ENCODE measurements around the gene IGF1R. TPM values are rescaled to one million over a fixed set of nuclear protein-coding genes. Genes with fewer than 3 reads are reported as not detected.

Gene IGF1R
- total RNA-seq, 1 donor from 2014 or later = 145 TPM

- Mint-ChIP-seq H3K4me1 (ENCODE audit: low read depth, unreplicated experiment) (peaks cover 35% of the 10 kb centered on the region), H3K9me3 (ENCODE audit: unreplicated experiment) (peaks cover 11% of the 10 kb centered on the region), H3K36me3 (ENCODE audit: unreplicated experiment) (no peaks in the 10 kb centered on the region), H3K27me3 (ENCODE audit: unreplicated experiment) (peaks cover 6% of the 10 kb centered on the region), H3K4me3 (ENCODE audit: unreplicated experiment) (peak overlapping the region; percentile 99), H3K27ac (ENCODE audit: unreplicated experiment) (peak overlapping the region; percentile 94)
- no peak for TF ChIP-seq CTCF (IDR thresholded peaks at IDR 0.05; ENCODE audit: partially characterized antibody, unreplicated experiment)
- DNase-seq = no peak
Observed at GRCh38 chr15:98651036-98651481, 2.7 kb downstream of the IGF1R start.

GRCh38 chr15:98651581-98652220 lies 3.4 kb downstream of the IGF1R start:
- Mint-ChIP-seq H3K36me3 (ENCODE audit: unreplicated experiment) (no peaks in the 10 kb centered on the region), H3K27ac (ENCODE audit: unreplicated experiment) (peak overlapping the region; percentile 94), H3K4me1 (ENCODE audit: low read depth, unreplicated experiment) (peaks cover 35% of the 10 kb centered on the region), H3K4me3 (ENCODE audit: unreplicated experiment) (peak overlapping the region; percentile 99), H3K27me3 (ENCODE audit: unreplicated experiment) (peaks cover 6% of the 10 kb centered on the region), H3K9me3 (ENCODE audit: unreplicated experiment) (peaks cover 11% of the 10 kb centered on the region)
- no peak for DNase-seq
- no peak for TF ChIP-seq CTCF (IDR thresholded peaks at IDR 0.05; ENCODE audit: partially characterized antibody, unreplicated experiment)

GRCh38 chr15:98653686-98654085 lies 5.3 kb downstream of the IGF1R start:
- TF ChIP-seq CTCF (IDR thresholded peaks at IDR 0.05; ENCODE audit: partially characterized antibody, unreplicated experiment) = no peak
- peaks cover 43% of the 10 kb centered on the region for H3K4me1 Mint-ChIP-seq (ENCODE audit: low read depth, unreplicated experiment)

GRCh38 chr15:98654790-98655360 lies 6.5 kb downstream of the IGF1R start:
- peaks cover 6% of the 10 kb centered on the region for H3K27me3 Mint-ChIP-seq (ENCODE audit: unreplicated experiment)
- H3K4me3 Mint-ChIP-seq (ENCODE audit: unreplicated experiment) = no peak overlapping the region
- no peak overlapping the region for H3K27ac Mint-ChIP-seq (ENCODE audit: unreplicated experiment)
- H3K4me1 Mint-ChIP-seq (ENCODE audit: low read depth, unreplicated experiment) = peaks cover 45% of the 10 kb centered on the region
- H3K36me3 Mint-ChIP-seq (ENCODE audit: unreplicated experiment) = no peaks in the 10 kb centered on the region
- peaks cover 10% of the 10 kb centered on the region for H3K9me3 Mint-ChIP-seq (ENCODE audit: unreplicated experiment)
- TF ChIP-seq CTCF (IDR thresholded peaks at IDR 0.05; ENCODE audit: partially characterized antibody, unreplicated experiment) = no peak
- no peak for DNase-seq

More at GRCh38 chr15:98653686-98654085, 5.3 kb downstream of the IGF1R start:
- Mint-ChIP-seq H3K27me3 (ENCODE audit: unreplicated experiment) (peaks cover 6% of the 10 kb centered on the region), H3K36me3 (ENCODE audit: unreplicated experiment) (no peaks in the 10 kb centered on the region), H3K9me3 (ENCODE audit: unreplicated experiment) (peaks cover 10% of the 10 kb centered on the region), H3K27ac (ENCODE audit: unreplicated experiment) (no peak overlapping the region), H3K4me3 (ENCODE audit: unreplicated experiment) (no peak overlapping the region)
- no peak for DNase-seq

- Mint-ChIP-seq H3K36me3 (ENCODE audit: unreplicated experiment) (no peaks in the 10 kb centered on the region), H3K27ac (ENCODE audit: unreplicated experiment) (no peak overlapping the region), H3K27me3 (ENCODE audit: unreplicated experiment) (peaks cover 4% of the 10 kb centered on the region), H3K9me3 (ENCODE audit: unreplicated experiment) (peaks cover 9% of the 10 kb centered on the region), H3K4me1 (ENCODE audit: low read depth, unreplicated experiment) (peaks cover 53% of the 10 kb centered on the region), H3K4me3 (ENCODE audit: unreplicated experiment) (no peak overlapping the region)
- TF ChIP-seq CTCF (IDR thresholded peaks at IDR 0.05; ENCODE audit: partially characterized antibody, unreplicated experiment) = no peak
- no peak for DNase-seq
Observed at GRCh38 chr15:98655732-98656131, 7.4 kb downstream of the IGF1R start.

Measured in glutamatergic neuron (in vitro differentiated cells).